H9 (cell line): ENCODE measurements around the gene PPHLN1. TPM values are rescaled to one million over a fixed set of nuclear protein-coding genes. Genes with fewer than 3 reads are reported as not detected.

Experiments
- DNase-seq: peaks from one replicate; pipeline ENCODE4 v3.0.0-alpha.2; 2017
- H2AFZ ChIP-seq: one replicate; pipeline ENCODE4 v1.6.1; 2013; ENCODE audit warnings: mild to moderate bottlenecking, low read length, control low read depth, moderate library complexity
- H2AK5ac ChIP-seq: 2 replicates; pipeline ENCODE4 v1.6.1; 2013; ENCODE audit warnings: low read length, control low read depth, mixed read lengths; ENCODE audit not compliant: insufficient read length
- H2BK120ac ChIP-seq: one replicate; pipeline ENCODE4 v1.6.1; 2013; ENCODE audit warnings: low read depth, mild to moderate bottlenecking, low read length, control low read depth, inconsistent platforms; ENCODE audit not compliant: poor library complexity, severe bottlenecking
- H2BK12ac ChIP-seq: 2 replicates; pipeline ENCODE4 v1.6.1; 2013; ENCODE audit warnings: low read length, control low read depth, mixed read lengths, low read depth; ENCODE audit not compliant: insufficient read length
- H2BK15ac ChIP-seq: 2 replicates; pipeline ENCODE4 v1.6.1; 2013; ENCODE audit warnings: low read depth, low read length, control low read depth
- H2BK20ac ChIP-seq: one replicate; pipeline ENCODE4 v1.6.1; 2013; ENCODE audit warnings: low read depth, mild to moderate bottlenecking, low read length, control low read depth, inconsistent platforms; ENCODE audit not compliant: poor library complexity, severe bottlenecking
- H2BK5ac ChIP-seq: 2 replicates; pipeline ENCODE4 v1.6.1; 2013; ENCODE audit warnings: low read length, control low read depth, mixed read lengths; ENCODE audit not compliant: insufficient read length
- H3K14ac ChIP-seq: 2 replicates; pipeline ENCODE4 v1.6.1; 2013; ENCODE audit warnings: low read length, control low read depth; ENCODE audit not compliant: insufficient read depth
- H3K18ac ChIP-seq: 2 replicates; pipeline ENCODE4 v1.6.1; 2013; ENCODE audit warnings: low read depth, mild to moderate bottlenecking, mixed read lengths, low read length, control low read depth; ENCODE audit not compliant: insufficient read length
- H3K23ac ChIP-seq: 2 replicates; pipeline ENCODE4 v1.6.1; 2013; ENCODE audit warnings: low read length, control low read depth, mixed read lengths, low read depth; ENCODE audit not compliant: insufficient read length
- H3K23me2 ChIP-seq: 2 replicates; pipeline ENCODE4 v1.6.1; 2013; ENCODE audit warnings: low read depth, mild to moderate bottlenecking, mixed read lengths, low read length, control low read depth; ENCODE audit not compliant: insufficient read length, poor library complexity, severe bottlenecking
- H3K27ac ChIP-seq: 2 replicates; pipeline ENCODE4 v1.5.1; 2013; ENCODE audit warnings: low read length, control low read depth, mixed read lengths, low read depth; ENCODE audit not compliant: insufficient read length
- H3K27me3 ChIP-seq: 2 replicates; pipeline ENCODE4 v1.6.1; 2013; ENCODE audit warnings: low read length, control low read depth, inconsistent platforms; ENCODE audit not compliant: insufficient read depth
- H3K4ac ChIP-seq: 2 replicates; pipeline ENCODE4 v1.6.1; 2013; ENCODE audit warnings: low read depth, mild to moderate bottlenecking, control low read depth, inconsistent platforms, low read length, moderate library complexity
- H3K4me1 ChIP-seq: 2 replicates; pipeline ENCODE4 v1.6.1; 2013; ENCODE audit warnings: low read length, control low read depth, inconsistent platforms; ENCODE audit not compliant: insufficient read depth
- H3K4me2 ChIP-seq: 2 replicates; pipeline ENCODE4 v1.6.1; 2013; ENCODE audit warnings: low read length, control low read depth, mixed read lengths; ENCODE audit not compliant: insufficient read length, insufficient read depth
- H3K56ac ChIP-seq: 2 replicates; pipeline ENCODE4 v1.6.1; 2013; ENCODE audit warnings: low read depth, mild to moderate bottlenecking, mixed read lengths, low read length, control low read depth; ENCODE audit not compliant: insufficient read length
- H3K79me1 ChIP-seq: 2 replicates; pipeline ENCODE4 v1.6.1; 2013; ENCODE audit warnings: low read depth, mild to moderate bottlenecking, moderate library complexity, low read length, control low read depth, inconsistent platforms; ENCODE audit not compliant: insufficient read depth, poor library complexity, severe bottlenecking
- H3K79me2 ChIP-seq: 2 replicates; pipeline ENCODE4 v1.6.1; 2013; ENCODE audit warnings: low read length, control low read depth, inconsistent platforms; ENCODE audit not compliant: insufficient read depth
- H3K9ac ChIP-seq: 2 replicates; pipeline ENCODE4 v1.6.1; 2013; ENCODE audit warnings: low read length, control low read depth, mixed read lengths; ENCODE audit not compliant: insufficient read length; ENCODE audit errors: extremely low read depth
- H3K9me3 ChIP-seq: one replicate; pipeline ENCODE4 v1.6.1; 2013; ENCODE audit warnings: low read depth, low read length, inconsistent platforms; ENCODE audit not compliant: control insufficient read depth
- H3T11ph ChIP-seq: one replicate; pipeline ENCODE4 v1.6.1; 2013; ENCODE audit warnings: mild to moderate bottlenecking, low read length, control low read depth, inconsistent platforms
- H4K20me1 ChIP-seq: one replicate; pipeline ENCODE4 v1.6.1; 2013; ENCODE audit not compliant: control insufficient read depth, insufficient read length, insufficient read depth
- H4K5ac ChIP-seq: 2 replicates; pipeline ENCODE4 v1.6.1; 2013; ENCODE audit warnings: low read depth, mild to moderate bottlenecking, mixed read lengths, low read length, control low read depth; ENCODE audit not compliant: insufficient read length
- H4K8ac ChIP-seq: replicated peaks from 2 replicates; pipeline ENCODE4 v1.6.1; 2013; ENCODE audit warnings: low read length, control low read depth, mixed read lengths, low read depth; ENCODE audit not compliant: insufficient read length
- H4K91ac ChIP-seq: 2 replicates; pipeline ENCODE4 v1.6.1; 2013; ENCODE audit warnings: low read depth, mild to moderate bottlenecking, moderate library complexity, mixed read lengths, low read length, control low read depth; ENCODE audit not compliant: insufficient read length
- H3K27ac Mint-ChIP-seq, 3 experiments: 2 replicates in 2 of 3; 3 replicates in 1 of 3; pipeline ENCODE4 v1.8.0; 2020 to 2021; ENCODE audit warnings: mixed read lengths in 3 of 3, mild to moderate bottlenecking in 1 of 3, moderate library complexity in 1 of 3
- H3K27me3 Mint-ChIP-seq: 2 replicates; pipeline ENCODE4 v1.8.0; 2021; ENCODE audit warnings: low read depth, mild to moderate bottlenecking, moderate library complexity, mixed read lengths
- H3K36me3 Mint-ChIP-seq, 3 experiments: 2 replicates in 2 of 3; 3 replicates in 1 of 3; pipeline ENCODE4 v1.8.0; 2020 to 2021; ENCODE audit warnings: low read depth in 3 of 3, mixed read lengths in 3 of 3; ENCODE audit not compliant: insufficient read depth in 1 of 3
- H3K4me1 Mint-ChIP-seq, 2 experiments: 2 replicates each; pipeline ENCODE4 v1.8.0; 2020; ENCODE audit warnings: mixed read lengths in 2 of 2
- H3K4me3 Mint-ChIP-seq, 2 experiments: 2 replicates in 1 of 2; 3 replicates in 1 of 2; pipeline ENCODE4 v1.8.0; 2020 to 2021; ENCODE audit warnings: mild to moderate bottlenecking in 2 of 2, mixed read lengths in 2 of 2, moderate library complexity in 1 of 2
- H3K9me3 Mint-ChIP-seq, 2 experiments: 2 replicates in 1 of 2; 3 replicates in 1 of 2; pipeline ENCODE4 v1.8.0; 2020; ENCODE audit warnings: mild to moderate bottlenecking in 2 of 2, mixed read lengths in 2 of 2, moderate library complexity in 1 of 2
- CTCF ChIP-seq: fragments of 200-600 bp; sonication (generic); conservative IDR thresholded peaks from 3 replicates; pipeline ENCODE4 v1.8.0; 2021; ENCODE audit warnings: antibody characterized with exemption, mild to moderate bottlenecking
- WGBS: extraction: QIAGEN DNeasy Blood & Tissue Kit; methylation state at CpG from one replicate; pipeline ENCODE4 v1.1.7; 2013; ENCODE audit warnings: missing lambda C conversion rate, low lambda C conversion rate, mixed read lengths; ENCODE audit not compliant: insufficient read length; ENCODE audit errors: extremely low coverage; 5-methylcytosine and 5-hydroxymethylcytosine counted together
- total RNA-seq: library from RNA; stranded (reverse); gene quantifications from 2 replicates; pipeline ENCODE4 v1.2.1, GENCODE V29; 2021

Gene PPHLN1
- total RNA-seq, 1 experiment from 2014 or later: 66.2 TPM

DNA sequence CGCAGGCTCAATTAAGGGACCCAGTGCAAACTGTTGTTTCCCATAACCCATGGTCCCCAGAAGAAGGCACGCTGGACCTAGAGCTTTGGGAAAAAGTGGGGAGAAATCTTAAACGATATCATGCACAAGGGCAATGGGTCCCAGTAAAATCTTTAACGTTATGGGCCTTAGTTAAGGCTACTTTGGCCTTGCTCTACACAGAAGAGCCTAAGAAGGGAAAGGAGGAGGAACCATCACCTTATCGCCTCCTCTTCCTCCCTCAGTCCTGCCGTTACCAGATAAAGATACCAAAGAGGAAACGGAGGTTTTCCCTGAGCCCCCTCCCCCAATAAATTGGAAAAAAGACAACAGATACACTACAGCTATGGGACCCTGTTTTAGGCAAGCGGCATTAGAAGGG is 116.9 kb downstream of the PPHLN1 start:
- peaks cover 32 to 48% (median 40%) of the 10 kb centered on the region in 3 experiments for H3K36me3 Mint-ChIP-seq
- Histone ChIP-seq H3K14ac (no peak overlapping the region), H2AK5ac (no peak overlapping the region), H4K5ac (no peak overlapping the region), H4K20me1 (no peaks in the 10 kb centered on the region), H3K23me2 (no peaks in the 10 kb centered on the region), H3K23ac (peak overlapping the region; percentile 53), H4K8ac (no peak overlapping the region), H3K79me1 (no peaks in the 10 kb centered on the region), H3K4ac (no peak overlapping the region), H3K4me2 (no peak overlapping the region), H4K91ac (no peak overlapping the region), H2BK120ac (no peak overlapping the region), H2BK5ac (no peak overlapping the region), H2BK20ac (no peak overlapping the region), H2BK12ac (no peak overlapping the region), H3K18ac (no peak overlapping the region), H3T11ph (no peak overlapping the region), H3K9me3 (no peaks in the 10 kb centered on the region), H3K9ac (no peak overlapping the region), H3K4me1 (peaks cover 6% of the 10 kb centered on the region; the same call in 1 of the 2 replicates), H3K27me3 (no peaks in the 10 kb centered on the region), H3K56ac (no peak overlapping the region), H3K79me2 (no peaks in the 10 kb centered on the region), H3K27ac (no peak overlapping the region), H2AFZ (no peak overlapping the region), H2BK15ac (no peak overlapping the region)
- TF ChIP-seq CTCF: no peak
- H3K4me1 Mint-ChIP-seq: peaks cover 43 to 44% of the 10 kb centered on the region in 2 experiments
- DNase-seq: no peak
- WGBS: no CpG with 5 or more reads among the region's 8 CpGs
- H3K27me3 Mint-ChIP-seq: no peaks in the 10 kb centered on the region
- H3K4me3 Mint-ChIP-seq: no peak overlapping the region
- H3K27ac Mint-ChIP-seq: peak overlapping the region in 2 of 3 experiments; percentile 64 to 86; a peak in 2 of 7 replicates
- peaks cover 4 to 8% of the 10 kb centered on the region in 2 experiments; a peak in 4 of 5 replicates for H3K9me3 Mint-ChIP-seq
